ENCODE measurements around the gene ZNF221. TPM values are rescaled to one million over a fixed set of nuclear protein-coding genes. Genes with fewer than 3 reads are reported as not detected.

ZNF221 gene
- total RNA-seq (2022; extraction: Qiagen RNA extraction), result 0.39 to 0.92 TPM (median 0.48 TPM) in 5 replicates

DNA sequence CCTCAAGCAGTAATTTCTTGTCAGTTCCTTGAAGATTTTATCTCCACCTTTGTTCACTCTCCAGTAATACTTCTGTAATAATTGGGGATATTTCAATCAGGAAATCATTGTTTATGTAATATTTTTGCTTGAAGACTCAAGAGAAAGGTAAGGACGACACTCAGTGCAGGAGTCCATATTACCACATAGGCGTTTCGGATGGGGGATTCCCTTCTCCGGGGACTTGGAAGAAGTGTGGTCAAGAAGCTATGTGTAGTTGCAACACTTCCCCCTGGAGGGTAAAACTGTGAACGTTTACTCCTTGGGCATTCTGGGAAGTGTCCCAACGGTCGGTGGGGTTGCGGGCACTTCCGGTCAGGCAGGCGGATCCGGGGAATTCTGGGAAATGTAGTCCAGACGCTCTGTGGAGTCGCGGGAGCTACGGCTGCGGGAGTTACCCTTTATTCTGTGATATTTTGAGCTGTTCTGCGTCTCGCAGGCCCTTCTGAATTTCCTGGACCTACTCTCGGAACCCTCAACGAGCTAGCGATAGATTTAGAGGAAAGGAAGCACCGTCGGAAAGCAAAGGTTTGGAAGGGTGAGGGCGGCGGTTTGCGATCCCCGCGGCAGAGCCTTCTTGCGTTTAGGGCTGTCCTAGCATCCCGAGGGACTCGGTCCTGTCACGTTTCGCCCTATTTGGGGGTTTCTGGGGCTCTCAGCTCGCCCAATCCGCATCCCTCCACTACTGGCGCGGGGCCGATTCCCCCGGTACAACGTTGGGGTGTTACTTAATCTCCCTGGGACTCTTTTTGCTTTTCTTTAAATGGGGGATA, at the start of gene ZNF221:
TSS of gene ZNF221 (plus strand) at position 395 of the 812 bp plus-strand sequence. CDS start 11,499 bp downstream, outside the sequence.

DNA sequence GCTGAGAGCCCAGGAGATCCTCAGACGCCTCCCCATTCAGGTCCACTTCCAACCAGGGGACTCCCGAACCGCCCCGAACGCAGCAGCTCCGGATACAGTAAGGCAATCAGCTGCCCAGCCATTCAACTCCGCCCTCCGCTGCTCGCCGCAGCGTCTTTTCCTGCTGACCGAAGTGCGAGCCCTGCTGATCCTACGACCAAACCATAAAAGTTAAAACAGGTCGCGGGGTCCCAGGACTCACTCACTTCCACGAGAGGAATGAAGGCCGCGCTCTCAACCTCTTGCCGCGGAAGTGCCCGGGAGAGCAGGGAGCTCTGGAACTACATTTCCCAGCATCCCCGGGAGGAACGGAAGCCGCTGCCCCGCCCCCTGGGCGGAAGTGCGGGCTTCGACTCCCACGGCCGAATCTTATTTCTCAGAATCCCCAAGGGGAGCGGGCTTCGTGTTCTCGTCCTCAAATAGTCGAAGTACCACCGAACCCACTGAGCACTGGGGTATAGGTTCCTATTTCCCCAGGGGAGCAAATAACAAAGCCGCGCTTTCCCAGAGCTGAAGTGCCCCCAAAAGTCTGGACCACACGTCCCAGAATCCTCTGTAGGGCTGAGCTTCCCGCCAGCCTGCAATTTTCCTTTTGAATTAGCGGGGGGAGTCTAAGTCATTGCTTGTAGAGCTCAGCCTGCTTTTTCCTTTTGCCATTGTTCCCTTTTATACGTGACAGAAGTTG, 15.9 kb upstream of the ZNF221 start, which contains the start of gene ZNF45:
TSS of gene ZNF45 (minus strand) at position 298 of the 724 bp plus-strand sequence. CDS start 13,097 bp downstream, outside the sequence.

DNA sequence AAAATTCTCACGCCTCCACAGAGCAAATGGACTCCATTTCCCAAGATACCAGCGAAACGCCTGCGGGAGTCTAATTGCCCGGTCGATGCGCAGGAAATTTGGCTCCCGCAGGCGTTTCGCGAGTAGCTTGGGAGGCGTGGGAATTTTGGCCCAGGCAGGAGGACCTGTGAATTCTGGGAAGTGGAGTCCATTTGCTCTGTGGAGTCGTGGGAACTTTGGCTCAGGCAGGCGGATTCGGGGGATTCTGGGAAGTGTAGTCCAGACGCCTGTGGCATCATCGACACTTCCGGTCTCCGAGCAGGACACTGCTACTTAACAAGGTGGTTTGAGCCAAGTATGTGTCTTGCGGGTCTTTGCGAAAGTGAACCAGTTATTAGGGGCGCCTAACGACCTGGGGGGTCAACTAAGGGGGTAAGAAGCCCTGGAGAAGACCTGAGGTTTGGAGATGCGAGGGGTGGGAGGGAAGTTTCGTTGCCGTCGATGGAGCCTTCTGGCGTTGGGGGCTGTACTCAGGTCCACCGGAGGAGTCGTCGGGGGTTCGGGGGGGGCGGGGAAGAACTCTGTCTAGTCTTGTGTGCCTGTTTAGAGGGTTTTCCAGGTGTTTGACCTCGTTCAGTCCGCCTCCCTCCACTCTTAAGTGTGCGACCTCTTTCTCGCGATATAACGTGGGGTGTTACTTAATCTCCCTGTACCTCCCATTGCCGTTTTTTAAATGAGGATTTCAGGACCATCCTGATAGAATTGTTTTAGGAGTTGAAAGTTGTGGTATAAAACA, 33.1 kb downstream of the ZNF221 start, which contains the start of gene ZNF155:
TSS of gene ZNF155 (plus strand) at position 277 of the 775 bp plus-strand sequence. CDS start 4,356 bp downstream, outside the sequence.

DNA sequence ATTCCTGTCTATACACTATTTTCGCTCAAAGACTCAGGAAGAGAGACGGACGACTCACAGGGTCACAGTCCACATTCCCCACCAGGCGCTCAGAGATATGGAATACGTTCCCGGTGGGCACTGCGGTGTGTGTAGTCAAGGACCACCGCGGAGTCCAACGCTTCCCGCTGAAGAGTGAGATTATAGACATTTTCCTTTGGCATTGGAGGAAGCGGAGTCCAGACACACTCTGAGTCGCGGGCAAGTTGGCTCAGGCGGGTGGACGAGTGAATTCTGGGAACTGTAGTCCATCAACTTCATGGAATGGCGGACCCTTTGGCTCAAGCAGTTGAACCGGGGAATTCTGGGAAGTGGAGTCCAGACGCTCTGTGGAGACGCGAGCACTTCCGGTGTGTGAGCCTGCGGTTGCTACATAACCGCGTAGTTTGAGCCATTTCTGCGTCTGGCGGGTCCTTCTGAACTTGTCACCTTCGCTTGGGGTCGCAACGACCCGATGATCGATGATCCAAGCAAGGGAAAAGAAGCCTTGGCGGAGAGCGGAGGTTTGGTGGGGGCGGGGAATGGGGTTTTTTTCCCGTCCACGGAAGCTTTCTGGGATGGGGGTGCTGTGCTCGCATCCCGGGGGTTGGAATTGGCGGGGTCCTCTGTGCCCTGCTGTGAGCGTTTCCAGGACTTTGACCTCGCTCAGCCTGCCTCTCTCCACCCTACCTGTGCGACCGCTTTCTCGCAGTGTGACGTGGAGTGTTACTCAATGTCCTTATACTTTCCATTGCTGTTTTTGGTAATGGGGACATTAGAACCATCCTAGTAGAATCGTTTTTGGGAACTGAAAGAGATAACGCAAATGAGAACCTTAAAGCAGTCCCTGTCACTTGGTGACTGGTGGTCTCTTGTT, 51.8 kb downstream of the ZNF221 start, which contains the start of gene ZNF230:
TSS of gene ZNF230 (plus strand) at position 392 of the 895 bp plus-strand sequence. CDS start 4,122 bp downstream, outside the sequence.

Other genes starting within 250 kb of the ZNF221 start
- not detected in 5 replicates for gene IRGC, start 235.2 kb upstream of the ZNF221 start, total RNA-seq (2022; extraction: Qiagen RNA extraction)
- gene SMG9, start 196.3 kb upstream of the ZNF221 start, total RNA-seq (2022; extraction: Qiagen RNA extraction), result 52.1 to 76.4 TPM (median 65.0 TPM) in 5 replicates
- gene KCNN4, start 170.3 kb upstream of the ZNF221 start, total RNA-seq (2022; extraction: Qiagen RNA extraction), result 43.7 to 66.7 TPM (median 58.2 TPM) in 5 replicates
- gene LYPD5, start 148.8 kb upstream of the ZNF221 start, total RNA-seq (2022; extraction: Qiagen RNA extraction), result 0.16 to 0.31 TPM (median 0.17 TPM) in 5 replicates
- 3.6 to 7.3 TPM (median 4.4 TPM) in 5 replicates for gene ZNF283, start 123.9 kb upstream of the ZNF221 start, total RNA-seq (2022; extraction: Qiagen RNA extraction)
- 0.13 to 0.44 TPM (median 0.27 TPM) in 5 replicates for gene ZNF404, start 67.3 kb upstream of the ZNF221 start, total RNA-seq (2022; extraction: Qiagen RNA extraction)
- gene ZNF45, start 15.9 kb upstream of the ZNF221 start, total RNA-seq (2022; extraction: Qiagen RNA extraction), result 9.9 to 12.8 TPM (median 10.7 TPM) in 5 replicates
- gene ZNF155, start 33.0 kb downstream of the ZNF221 start, total RNA-seq (2022; extraction: Qiagen RNA extraction), result 2.3 to 3.8 TPM (median 2.6 TPM) in 5 replicates
- gene ZNF230, start 51.7 kb downstream of the ZNF221 start, total RNA-seq (2022; extraction: Qiagen RNA extraction), result 2.0 to 3.6 TPM (median 2.9 TPM) in 5 replicates
- gene ZNF222, start 74.2 kb downstream of the ZNF221 start, total RNA-seq (2022; extraction: Qiagen RNA extraction), result 2.5 to 6.1 TPM (median 3.3 TPM) in 5 replicates
- gene ZNF223, start 100.8 kb downstream of the ZNF221 start, total RNA-seq (2022; extraction: Qiagen RNA extraction), result 1.9 to 2.9 TPM (median 2.7 TPM) in 5 replicates
- 0.29 to 0.49 TPM (median 0.39 TPM) in 5 replicates for gene ZNF284, start 120.9 kb downstream of the ZNF221 start, total RNA-seq (2022; extraction: Qiagen RNA extraction)
- gene ZNF224, start 143.1 kb downstream of the ZNF221 start, total RNA-seq (2022; extraction: Qiagen RNA extraction), result 9.9 to 11.4 TPM (median 10.9 TPM) in 5 replicates
- 2.3 to 3.4 TPM (median 2.8 TPM) in 5 replicates for gene ZNF225, start 162.2 kb downstream of the ZNF221 start, total RNA-seq (2022; extraction: Qiagen RNA extraction)
- 1.5 to 2.9 TPM (median 2.7 TPM) in 5 replicates for gene ZNF234, start 190.3 kb downstream of the ZNF221 start, total RNA-seq (2022; extraction: Qiagen RNA extraction)
- gene ZNF226, start 213.9 kb downstream of the ZNF221 start, total RNA-seq (2022; extraction: Qiagen RNA extraction), result 19.2 to 20.9 TPM (median 20.2 TPM) in 5 replicates